ENCODE results near the gene FITM1.

FITM1 gene

DNA sequence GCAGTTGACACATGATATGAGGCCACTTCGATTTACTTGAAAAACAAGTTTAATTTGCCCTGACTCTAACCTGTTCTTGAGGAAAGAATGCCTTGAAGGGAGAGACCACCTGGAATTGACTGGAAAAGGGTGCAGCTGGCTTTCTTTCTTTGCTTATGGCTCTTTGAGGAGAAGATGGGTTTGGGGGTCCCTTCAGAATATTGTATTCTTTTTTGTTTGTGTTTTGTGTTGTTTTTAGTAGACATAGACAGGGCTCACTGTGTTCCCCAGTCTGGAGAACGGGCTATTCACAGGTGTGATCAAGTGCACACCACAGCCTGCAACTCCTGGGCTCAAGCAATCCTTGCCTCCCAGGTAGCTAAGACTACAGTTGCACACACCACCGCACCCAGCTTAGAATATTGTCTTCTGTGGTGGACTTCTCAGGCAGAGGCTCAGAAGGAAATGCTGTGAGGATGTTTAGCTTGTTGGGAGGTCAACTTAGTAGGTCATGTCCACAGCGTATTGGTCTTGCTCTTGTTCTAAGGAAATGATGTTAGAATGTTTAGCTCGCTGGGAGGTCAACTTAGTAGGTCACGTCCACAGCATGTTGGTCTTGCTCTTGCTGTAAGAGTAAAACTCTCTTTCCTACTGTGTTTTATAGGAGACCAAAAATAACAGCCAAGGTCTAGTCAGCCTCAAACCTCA, 14.2 kb upstream of the FITM1 start:
- in situ Hi-C loops (cut with MboI; ENCODE audit: low sequenced_read_pairs): no loop called here

DNA sequence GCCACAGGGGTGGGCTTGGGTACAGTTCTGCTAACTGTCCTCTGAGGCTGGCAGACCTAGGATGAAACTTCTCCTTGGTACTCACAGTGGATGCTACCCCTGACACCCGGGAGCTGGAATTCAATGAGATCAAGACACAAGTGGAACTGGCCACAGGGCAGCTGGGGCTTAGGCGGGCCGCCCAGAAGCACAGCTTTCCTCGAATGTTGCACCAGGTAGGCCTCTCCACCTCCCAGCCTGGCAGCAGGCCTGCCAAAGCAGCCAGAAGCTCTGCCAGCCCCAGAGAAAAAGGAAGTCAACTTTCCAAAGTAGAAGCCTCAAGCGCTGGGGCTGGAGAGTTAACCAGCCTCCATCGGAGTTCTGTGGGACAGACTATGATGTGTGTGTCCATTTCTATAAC, 13.3 kb upstream of the FITM1 start:
- in situ Hi-C loops (cut with MboI; ENCODE audit: low sequenced_read_pairs): no loop called here

DNA sequence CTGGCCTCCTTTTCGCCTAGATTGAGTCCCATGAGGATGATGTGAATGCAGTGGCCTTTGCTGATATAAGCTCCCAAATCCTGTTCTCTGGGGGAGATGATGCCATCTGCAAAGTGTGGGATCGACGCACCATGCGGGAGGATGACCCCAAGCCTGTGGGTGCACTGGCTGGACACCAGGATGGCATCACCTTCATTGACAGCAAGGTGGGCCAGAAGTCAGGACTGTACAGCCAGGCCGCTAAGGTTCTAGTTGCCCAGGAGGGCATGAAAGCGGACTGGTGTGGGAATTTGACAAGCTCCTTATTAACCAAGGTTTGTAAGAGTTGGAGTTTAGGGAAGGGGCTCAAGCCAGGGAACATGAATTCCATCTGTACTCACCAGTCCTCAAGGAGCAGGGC, 10.8 kb upstream of the FITM1 start:
- in situ Hi-C loops (cut with MboI; ENCODE audit: low sequenced_read_pairs): no loop called here

DNA sequence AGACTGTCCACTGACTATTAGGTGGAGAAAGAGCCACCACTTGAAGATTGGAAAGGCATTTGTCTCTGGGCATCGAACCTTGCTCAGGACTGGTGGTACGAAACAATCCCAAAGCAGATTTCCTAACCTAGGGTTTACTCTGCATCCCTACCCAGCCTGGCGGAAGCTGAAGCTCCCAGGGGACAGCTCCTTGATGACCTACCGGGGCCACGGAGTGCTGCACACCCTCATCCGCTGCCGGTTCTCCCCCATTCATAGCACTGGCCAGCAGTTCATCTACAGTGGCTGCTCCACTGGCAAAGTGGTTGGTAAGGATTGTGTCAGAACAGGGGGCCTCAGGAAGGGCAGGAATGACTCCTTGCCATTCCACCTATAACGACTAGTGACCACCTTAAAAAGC, 9.2 kb upstream of the FITM1 start:
- in situ Hi-C loops (cut with MboI; ENCODE audit: low sequenced_read_pairs): no loop called here

DNA sequence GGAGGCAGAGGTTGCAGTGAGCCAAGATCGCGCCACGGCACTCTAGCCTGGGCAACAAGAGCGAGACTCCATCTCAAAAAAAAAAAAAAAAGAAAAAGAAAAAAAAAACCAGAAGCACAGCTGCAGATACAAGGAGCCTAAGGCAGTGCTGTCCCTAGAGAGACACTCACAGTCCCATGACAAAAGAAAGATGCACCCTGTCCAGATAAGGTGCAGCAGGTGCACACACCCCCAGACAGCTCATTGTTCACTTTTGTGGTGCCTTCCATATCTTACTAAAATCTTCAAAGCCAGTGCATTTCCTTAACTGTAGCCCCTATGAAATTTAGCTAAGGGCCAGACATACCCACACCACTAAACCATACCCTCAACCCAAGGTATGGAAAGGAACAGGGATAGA, 8.0 kb upstream of the FITM1 start:
- in situ Hi-C loops (cut with MboI; ENCODE audit: low sequenced_read_pairs): no loop called here

DNA sequence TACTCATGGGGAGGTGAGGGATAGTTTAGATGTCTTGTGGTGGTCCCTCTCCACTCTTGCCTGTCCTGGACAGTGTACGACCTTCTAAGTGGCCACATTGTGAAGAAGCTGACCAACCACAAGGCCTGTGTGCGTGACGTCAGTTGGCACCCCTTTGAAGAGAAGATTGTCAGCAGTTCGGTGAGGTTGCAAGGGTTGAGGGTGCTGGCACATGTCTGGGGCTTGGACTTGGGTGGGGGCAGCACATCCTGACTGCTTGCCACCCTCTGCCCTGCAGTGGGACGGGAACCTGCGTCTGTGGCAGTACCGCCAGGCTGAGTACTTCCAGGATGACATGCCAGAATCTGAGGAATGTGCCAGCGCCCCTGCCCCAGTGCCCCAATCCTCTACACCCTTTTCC, 7.6 kb upstream of the FITM1 start:
- in situ Hi-C loops (cut with MboI; ENCODE audit: low sequenced_read_pairs): no loop called here

DNA sequence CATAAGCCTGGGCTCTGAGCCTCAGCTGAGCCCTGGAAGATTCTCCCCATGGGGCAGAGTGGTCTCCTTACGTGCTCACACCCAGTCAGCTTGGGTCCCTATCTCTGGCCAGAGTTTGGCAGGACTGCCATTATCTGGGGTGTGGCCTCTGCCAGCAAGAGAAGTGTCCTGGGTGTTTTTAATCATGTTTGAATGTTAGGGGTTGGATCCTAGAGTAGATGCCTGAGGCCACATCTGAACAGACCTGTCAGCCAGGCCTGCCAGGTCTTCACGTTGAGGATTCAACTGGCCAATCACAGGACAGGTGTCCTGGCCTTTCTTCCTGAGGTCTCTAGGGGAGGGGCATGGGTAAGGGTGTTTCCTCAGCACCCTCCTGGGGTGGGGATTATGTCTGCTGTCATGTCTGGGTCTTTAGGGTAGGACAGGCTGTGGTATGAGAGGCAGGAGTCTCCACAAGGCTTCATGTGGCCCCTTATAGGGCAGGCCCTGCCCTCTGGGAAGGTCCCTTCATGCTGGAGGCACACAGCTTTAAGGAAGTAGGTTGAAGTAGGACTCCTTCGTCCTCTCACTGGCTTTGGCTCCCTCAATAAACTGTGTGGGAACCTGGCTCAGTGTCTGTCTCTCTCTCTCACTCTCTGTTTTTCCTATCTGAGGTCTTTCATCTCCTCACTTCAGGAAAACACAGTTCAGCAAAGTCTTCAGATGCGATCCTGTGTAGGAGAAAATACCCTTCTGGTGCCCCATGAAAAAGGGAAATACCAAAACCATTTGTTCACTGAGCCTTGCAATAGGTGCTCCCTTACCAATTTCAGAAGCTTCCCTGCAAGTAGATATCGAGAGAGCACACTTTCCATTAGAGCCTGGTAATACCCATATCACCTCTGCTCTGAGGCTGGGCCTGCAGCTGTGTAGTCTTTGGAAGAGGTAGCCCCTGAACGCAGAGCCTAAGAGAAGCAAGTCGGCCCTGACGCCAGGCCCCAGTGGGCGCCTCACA, 6.7 kb upstream of the FITM1 start:
- in situ Hi-C loops (cut with MboI; ENCODE audit: low sequenced_read_pairs): no loop called here

DNA sequence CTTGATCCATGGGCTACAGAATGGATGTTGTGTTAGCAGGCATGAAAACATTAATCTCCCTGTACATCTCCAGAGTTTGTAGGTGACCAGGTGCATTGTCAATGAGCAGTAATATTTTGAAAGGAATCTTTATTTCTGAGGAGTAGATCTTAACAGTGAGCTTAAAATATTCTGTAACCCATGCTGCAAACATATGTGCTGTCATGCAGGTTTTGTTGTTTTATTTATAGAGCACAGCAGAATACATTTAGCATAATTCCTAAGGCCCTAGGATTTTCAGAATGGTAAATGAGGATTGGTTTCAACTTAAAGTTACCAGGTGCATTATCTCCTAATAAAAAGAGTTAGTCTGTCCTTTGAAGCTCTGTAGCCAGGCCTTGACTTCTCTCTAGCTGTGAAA, 3.5 kb upstream of the FITM1 start:
- in situ Hi-C loops (cut with MboI; ENCODE audit: low sequenced_read_pairs): no loop called here

DNA sequence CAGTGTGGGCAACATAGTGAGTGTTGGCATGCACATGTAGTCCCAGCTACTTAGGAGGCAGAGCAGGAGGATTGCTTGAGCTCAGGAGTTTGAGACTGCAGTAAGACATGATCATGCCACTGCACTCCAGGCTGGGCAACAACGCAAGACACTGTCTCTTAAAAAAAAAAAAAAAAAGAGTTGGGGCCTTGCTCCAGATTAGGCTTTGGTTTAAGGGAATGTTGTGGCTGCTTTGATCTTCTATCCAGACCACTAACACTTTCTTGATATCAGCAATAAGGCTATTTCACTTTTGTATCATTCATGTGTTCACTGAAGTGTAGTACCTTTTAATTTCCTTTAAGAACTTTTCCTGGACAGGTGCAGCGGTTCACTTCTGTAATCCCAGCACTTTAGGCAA, 2.8 kb upstream of the FITM1 start:
- in situ Hi-C loops (cut with MboI; ENCODE audit: low sequenced_read_pairs): no loop called here

DNA sequence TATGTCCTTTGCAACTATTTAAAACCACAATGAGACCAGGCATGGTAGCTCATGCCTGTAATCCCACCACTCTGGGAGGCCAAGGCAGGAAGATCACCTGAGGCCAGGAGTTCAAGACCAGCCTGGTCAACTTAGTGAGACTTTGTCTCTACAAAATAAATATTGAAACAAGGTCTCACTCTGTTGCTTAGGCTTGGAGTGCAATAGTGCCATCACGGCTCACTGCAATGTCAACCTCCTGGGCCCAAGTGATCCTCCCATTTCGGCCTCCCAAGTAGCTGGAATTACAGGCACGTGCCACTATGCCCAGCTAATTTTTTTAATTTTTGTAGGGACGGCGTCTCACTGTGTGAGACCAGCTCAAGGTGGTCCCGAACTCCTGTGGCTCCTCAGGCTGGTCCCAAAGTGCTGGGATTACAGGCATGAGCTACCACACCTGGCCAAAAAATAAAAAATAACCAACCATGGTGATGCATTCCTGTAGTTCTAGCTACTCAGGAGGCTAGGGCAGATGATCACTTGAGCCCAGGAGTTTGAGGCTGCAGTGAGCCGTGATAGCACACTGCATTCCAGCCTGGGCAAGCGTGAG, 955 bp upstream of the FITM1 start:
- in situ Hi-C loops (cut with MboI; ENCODE audit: low sequenced_read_pairs): no loop called here

DNA sequence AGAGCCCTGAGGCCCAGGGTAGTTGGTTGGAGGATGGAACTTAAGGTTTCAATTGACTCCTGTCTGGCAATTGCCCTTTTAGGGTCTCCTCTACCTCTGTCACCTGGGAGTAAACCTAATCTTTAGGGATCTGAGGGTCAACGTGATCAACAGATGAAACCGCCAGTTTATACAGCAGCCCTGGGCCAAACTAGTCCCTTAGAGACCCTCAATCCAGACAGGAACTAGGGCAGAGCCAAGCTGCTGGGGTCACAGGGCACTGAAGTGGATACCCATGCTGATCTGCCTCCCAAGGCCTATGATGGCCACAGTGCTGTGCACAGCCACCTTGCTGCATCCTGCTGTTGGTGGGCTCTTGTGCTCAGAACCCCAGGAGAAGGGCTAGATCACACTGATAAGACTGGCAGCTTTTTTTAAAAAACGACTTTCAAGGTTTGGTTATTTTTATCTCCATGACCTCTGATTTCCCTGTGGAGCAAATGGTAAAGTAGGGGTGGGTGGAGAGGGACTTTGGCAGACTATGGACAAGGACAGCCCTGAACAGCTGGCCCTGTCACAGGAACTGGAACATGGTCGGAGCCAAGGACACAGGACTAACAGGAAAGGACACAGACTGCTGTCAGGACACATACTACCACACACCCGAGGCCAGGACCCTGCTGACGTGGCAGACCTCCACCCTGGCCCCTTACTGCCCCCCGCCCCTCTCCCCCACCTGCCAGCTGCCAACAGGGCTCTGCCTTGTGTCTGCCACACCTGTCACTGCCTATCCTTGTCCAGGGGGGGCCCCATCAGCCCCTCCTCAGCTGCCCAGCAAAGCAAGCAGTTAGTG, 474 bp downstream of the FITM1 start:
- in situ Hi-C loops (cut with MboI; ENCODE audit: low sequenced_read_pairs): no loop called here

DNA sequence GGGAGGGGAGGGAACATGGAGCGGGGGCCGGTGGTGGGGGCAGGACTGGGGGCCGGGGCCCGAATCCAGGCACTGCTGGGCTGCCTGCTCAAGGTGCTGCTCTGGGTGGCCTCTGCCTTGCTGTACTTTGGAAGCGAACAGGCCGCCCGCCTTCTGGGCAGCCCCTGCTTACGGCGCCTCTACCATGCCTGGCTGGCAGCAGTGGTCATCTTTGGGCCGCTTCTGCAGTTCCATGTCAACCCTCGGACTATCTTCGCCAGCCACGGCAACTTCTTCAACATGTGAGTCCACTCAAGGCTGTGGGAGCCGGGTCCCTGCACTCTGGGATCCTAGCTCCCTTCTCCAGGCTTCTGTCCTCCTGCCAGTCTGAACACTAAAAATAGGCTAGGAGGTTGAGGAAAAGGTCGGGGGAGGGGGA, 1.1 kb downstream of the FITM1 start:
- in situ Hi-C loops (cut with MboI; ENCODE audit: low sequenced_read_pairs): no loop called here

DNA sequence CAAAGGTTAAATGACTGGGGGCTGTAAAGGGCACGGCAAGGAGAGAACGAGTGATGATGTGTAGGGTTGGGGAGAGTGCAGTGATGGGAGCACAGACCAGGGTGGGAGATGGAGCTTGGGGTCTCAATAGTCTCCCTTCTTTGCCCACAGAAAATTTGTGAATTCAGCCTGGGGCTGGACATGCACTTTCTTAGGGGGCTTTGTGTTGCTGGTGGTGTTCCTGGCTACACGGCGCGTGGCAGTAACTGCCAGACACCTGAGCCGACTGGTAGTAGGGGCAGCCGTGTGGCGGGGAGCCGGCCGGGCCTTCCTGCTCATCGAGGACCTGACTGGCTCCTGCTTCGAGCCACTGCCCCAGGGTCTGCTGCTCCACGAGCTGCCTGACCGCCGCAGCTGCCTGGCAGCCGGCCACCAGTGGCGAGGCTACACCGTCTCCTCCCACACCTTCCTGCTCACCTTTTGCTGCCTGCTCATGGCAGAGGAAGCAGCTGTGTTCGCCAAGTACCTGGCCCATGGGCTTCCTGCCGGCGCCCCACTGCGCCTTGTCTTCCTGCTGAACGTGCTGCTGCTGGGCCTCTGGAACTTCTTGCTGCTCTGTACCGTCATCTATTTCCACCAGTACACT, 1.7 kb downstream of the FITM1 start:
- in situ Hi-C loops (cut with MboI; ENCODE audit: low sequenced_read_pairs): no loop called here

DNA sequence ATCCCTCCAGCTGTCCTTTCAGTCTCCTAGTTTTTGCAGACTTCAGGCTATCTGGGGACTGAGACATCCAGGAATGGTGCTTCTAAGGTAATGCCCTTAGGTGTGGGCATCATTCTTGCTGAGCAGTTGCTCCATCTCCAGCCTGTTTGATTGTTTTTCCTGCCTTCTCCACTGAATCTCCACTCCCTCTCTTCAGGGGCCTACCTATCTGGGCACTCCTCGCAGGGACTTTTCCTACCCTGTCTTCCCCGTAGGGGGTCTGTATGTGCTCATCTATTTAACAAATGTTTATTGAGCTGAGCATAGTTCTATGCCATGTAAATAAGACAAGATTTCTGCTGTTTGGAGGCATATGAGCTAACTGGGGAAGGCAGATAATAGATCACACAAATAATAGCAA, 2.5 kb downstream of the FITM1 start:
- in situ Hi-C loops (cut with MboI; ENCODE audit: low sequenced_read_pairs): no loop called here

DNA sequence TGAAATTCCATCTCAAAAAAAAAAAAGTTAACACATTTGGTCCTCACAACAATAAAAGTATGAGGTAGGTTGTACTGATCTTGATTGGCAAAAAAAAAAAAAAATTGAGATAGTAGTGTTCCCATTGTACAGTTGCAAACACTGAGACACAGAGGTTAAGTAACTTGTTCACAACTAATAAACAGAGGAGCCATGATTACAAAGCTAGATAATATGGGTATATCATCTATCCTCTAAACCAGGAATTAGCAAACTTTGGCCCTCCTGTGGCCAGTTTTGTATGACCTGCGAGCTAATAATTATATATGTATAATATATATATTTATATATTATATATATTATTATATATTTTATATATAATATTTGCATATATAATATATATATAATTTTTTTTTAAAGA, 3.3 kb downstream of the FITM1 start:
- in situ Hi-C loops (cut with MboI; ENCODE audit: low sequenced_read_pairs): no loop called here

DNA sequence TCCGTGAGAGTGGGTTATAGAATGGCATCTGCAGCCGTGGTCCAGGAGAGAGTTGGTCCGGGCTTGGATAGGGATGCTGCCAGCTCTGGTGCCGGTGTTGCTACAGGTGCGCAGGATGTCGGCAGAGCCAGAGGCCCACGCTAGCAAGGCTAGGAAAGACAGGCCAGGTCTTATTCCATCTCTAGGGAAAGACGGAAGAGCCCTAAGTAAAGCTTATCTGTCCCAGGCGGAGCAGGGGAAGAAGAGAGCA, 5.0 kb downstream of the FITM1 start:
- in situ Hi-C loops (cut with MboI; ENCODE audit: low sequenced_read_pairs): no loop called here

DNA sequence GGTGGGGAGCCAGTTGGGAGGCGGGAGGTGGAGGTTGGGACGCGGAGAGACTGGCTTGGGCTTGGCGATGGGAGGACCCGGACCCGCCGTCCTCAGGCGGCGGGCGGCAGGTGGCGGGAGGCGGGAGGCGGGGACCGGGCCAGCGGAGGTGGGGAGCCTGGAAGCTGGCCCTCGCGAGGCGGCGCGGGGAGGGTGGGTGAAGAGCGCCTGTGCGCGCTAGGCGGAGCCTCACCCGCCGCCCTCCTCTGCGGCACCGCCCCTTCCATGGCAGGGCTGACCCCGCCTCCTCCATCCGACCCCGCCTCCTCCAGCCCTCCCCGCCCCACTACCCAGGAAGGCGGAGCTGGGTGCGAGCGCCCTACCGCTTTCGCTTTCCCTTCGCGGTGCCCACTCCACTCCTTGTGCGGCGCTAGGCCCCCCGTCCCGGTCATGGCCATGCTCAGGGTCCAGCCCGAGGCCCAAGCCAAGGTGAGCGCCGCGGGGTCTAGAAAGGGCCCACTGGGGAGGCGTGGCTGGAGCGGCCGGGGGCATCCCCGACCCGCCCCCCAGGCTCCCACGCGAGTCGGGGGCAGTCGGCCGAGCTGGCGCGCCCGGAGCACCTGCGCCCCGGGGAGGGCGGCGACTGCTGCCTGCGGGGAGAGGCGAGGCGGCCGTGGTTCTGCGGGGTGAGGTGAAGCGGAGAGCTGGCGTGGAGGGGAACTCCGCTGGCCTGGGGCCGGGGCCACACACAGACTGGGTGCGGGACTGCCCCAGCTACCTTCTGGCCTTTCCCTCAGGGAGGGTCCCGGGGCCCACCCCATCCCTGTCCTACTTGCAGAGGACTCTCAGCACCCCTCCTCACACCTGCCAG, 5.6 kb downstream of the FITM1 start, which contains the start of gene PSME1:
PSME1 (plus strand) TSS at position 361 of the 850 bp plus-strand sequence; CDS start at position 430, 69 bp downstream.
- in situ Hi-C loops (cut with MboI; ENCODE audit: low sequenced_read_pairs): no loop called here

DNA sequence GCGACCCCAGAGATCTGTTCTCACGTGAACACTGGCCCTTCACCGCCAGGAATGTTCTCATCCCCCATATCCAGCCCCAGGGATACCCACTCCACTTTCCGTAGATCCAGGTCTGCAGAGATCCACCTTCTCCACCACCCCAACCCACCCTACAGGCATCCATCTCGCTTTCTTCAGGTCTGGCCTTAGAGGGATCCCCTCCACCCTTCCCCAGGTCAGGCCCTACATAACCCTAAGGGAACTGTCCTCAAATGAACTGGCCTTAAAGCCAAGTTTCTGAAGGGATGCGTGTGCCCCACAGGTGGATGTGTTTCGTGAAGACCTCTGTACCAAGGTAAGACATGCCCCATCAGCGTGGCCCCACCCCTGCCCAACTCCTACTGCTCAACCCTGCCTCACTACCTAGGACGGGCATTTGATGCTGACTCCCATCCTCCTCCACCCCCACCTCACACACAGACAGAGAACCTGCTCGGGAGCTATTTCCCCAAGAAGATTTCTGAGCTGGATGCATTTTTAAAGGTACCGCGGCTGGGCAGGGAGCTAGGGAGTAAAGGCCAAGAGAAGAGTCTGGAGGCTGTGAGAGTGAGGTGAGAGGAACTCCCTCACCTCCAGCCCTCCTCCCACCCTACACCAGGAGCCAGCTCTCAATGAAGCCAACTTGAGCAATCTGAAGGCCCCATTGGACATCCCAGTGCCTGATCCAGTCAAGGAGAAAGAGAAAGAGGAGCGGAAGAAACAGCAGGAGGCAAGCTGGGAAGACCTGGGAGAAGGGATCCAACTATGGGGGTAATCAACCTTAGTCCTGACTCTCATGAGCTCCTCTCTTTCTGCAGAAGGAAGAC, 6.4 kb downstream of the FITM1 start:
- in situ Hi-C loops (cut with MboI; ENCODE audit: low sequenced_read_pairs): no loop called here
